Measurements from ENCODE around the gene CACNA1C. TPM values are rescaled to one million over a fixed set of nuclear protein-coding genes. Genes with fewer than 3 reads are reported as not detected.

CACNA1C gene
- total and polyA plus RNA-seq, 10 of the 15 experiments (the other 5 are each of a cell fraction or from before 2014, with no cell fraction given), result under 0.01 to 0.15 (median 0.09) TPM; not detected in 5

GRCh38 chr12:2347844-2348481 is 295.2 kb downstream of the CACNA1C start (continued):
- no peak for TF ChIP-seq BRCA1 (IDR thresholded peaks at IDR 0.05; ENCODE audit: low read depth, low read length)
- TF ChIP-seq BCLAF1 (IDR thresholded peaks at IDR 0.05), result no peak
- no peak for TF ChIP-seq BHLHE40 (IDR thresholded peaks at IDR 0.05; ENCODE audit: borderline replicate concordance in 1 of 2, low read depth in 2 of 2, low read length in 1 of 2)
- no peak for TF ChIP-seq CTCF (IDR thresholded peaks at IDR 0.05 in 2 of 3, conservative IDR thresholded peaks at IDR 0.05 in 1 of 3; ENCODE audit: control insufficient read depth in 2 of 3, extremely low read depth in 1 of 3, insufficient read depth in 1 of 3, low read depth in 3 of 3, low read length in 3 of 3)
- TF ChIP-seq EZH2 (IDR thresholded peaks at IDR 0.05; ENCODE audit: borderline replicate concordance, control insufficient read depth, low read depth, low read length), result no peak

GRCh38 chr12:2348482-2348852 is 295.7 kb downstream of the CACNA1C start:
- in situ Hi-C loops (cut with MboI), result no loop called here
- ATAC-seq, result no peak
- ChIA-PET CTCF (no interaction called here), POLR2A (no interaction called here), SMC1A (ENCODE audit: uncharacterized antibody, unreplicated experiment) (no interaction called here), RAD21 (ENCODE audit: unreplicated experiment) (no interaction called here)
- Histone ChIP-seq H3K9ac (ENCODE audit: control insufficient read depth, insufficient read depth, low read length) (no peak overlapping the region), H3K4me3 (no peak overlapping the region), H3K36me3 (ENCODE audit: control insufficient read depth in 2 of 2, insufficient read depth in 2 of 2, low read length in 1 of 2) (no peaks in the 10 kb centered on the region), H4K20me1 (ENCODE audit: control insufficient read depth, insufficient read depth) (no peaks in the 10 kb centered on the region), H3K27ac (ENCODE audit: control insufficient read depth, insufficient read depth) (no peak overlapping the region), H2AFZ (ENCODE audit: control insufficient read depth, low read depth, low read length) (no peak overlapping the region), H3K4me1 (ENCODE audit: control insufficient read depth, insufficient read depth, low read length) (no peaks in the 10 kb centered on the region), H3K4me2 (ENCODE audit: control insufficient read depth, insufficient read depth) (no peak overlapping the region), H3K79me2 (ENCODE audit: control insufficient read depth, insufficient read depth, low read length) (no peaks in the 10 kb centered on the region), H3K9me3 (replicated peaks; ENCODE audit: control insufficient read depth, insufficient read depth, low read length) (no peaks in the 10 kb centered on the region), H3K27me3 (replicated peaks in 1 of 2; ENCODE audit: control insufficient read depth in 2 of 2, insufficient read depth in 2 of 2, low read length in 1 of 2) (0 out of 4 replicates have a peak, but pooled peaks cover 0 to 3% of the 10 kb centered on the region in 2 experiments)
- no peak for FAIRE-seq
- WGBS (ENCODE audit: insufficient coverage, insufficient replicate concordance, low lambda C conversion rate, missing lambda C conversion rate), result 49% methylated on average over 11 of the region's 11 CpGs
- intact Hi-C loops (cut with micrococcal nuclease; ENCODE audit: unreplicated experiment), result no loop called here
- no peak for DNase-seq (ENCODE audit: low read depth, low spot score)
- no TSS peak for BruUV-seq (replicated peaks)
- TF ChIP-seq HDGF (IDR thresholded peaks at IDR 0.05), result no peak
- TF ChIP-seq MYB (IDR thresholded peaks at IDR 0.05; ENCODE audit: borderline replicate concordance, low read depth, low read length), result no peak
- TF ChIP-seq SMC3 (IDR thresholded peaks at IDR 0.05; ENCODE audit: borderline replicate concordance, low read length), result no peak
- TF ChIP-seq EZH2 (IDR thresholded peaks at IDR 0.05; ENCODE audit: borderline replicate concordance, control insufficient read depth, low read depth, low read length), result no peak
- TF ChIP-seq E2F8 (IDR thresholded peaks at IDR 0.05; ENCODE audit: low read depth, partially characterized antibody), result no peak

All from GM12878 (cell line).